GM21367 (cell line): Measurements from ENCODE around the gene RBM46.
"Not testable (repeated sequence)": the region's sequence is repeated elsewhere in the genome, so short reads cannot be mapped to it uniquely, and the experiment has no call there.

ENCODE experiments used
- ATAC-seq: cut with Tn5 transposase; IDR thresholded peaks from one replicate; pipeline ENCODE4 v1.9.1; 2021; ENCODE audit not compliant: unreplicated experiment

Gene RBM46

DNA sequence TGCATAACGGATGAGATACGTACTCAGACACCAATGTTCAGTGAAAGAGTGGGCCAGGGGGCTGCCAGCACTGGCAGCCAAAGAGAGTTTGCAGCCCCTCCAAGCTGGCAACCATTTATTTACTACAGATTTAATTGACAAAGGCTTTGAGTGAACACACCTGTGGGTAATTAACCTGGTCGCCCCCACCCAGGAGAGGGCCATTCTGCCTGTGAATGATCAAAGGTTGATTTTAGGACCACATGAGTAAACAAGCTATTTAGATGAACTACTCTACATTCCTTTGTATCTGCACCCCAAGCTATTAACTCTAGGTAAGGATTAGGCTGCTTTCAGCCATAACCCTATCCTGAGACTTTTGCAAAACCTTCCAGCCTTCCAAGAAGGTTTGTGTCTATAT is 55.0 kb downstream of the RBM46 start:
- ATAC-seq: no peak

DNA sequence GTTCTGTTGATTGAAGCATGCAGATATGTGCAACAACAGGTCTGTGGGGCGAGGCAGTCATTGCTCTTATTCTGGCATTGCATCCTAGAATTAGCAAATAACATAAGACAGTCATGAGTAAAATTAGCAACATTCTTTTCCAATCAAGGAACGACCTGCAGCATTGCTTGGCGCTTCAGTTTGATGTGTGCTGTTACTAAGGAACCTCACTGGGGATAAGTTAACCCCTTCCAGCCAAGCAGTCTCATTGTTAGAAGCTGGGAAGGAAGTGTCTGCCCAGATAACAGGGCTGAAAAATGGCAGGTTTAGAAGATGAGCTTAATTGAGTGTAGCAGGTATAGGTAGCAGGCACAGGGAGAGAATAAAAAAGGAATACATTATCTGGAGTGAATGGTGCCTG is 55.4 kb downstream of the RBM46 start:
- ATAC-seq: no peak

DNA sequence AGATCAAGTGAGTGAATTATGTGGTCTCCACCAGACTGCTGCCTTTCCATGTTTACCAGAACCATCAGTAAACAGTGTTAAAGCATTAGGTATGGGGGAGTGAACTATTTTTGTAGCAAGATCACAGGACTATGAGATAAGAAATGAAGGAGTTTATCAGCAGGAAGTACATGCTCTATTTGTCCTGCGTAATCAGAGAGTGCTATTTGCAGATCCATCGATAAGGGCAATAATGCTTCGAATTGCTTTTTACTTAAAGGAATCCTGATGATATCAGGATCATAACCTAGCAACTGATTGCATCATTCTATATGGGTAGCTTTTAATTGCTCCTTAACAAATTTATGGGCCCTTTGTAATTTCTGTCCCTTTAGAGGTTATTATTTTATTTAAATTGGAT is 57.1 kb downstream of the RBM46 start:
- ATAC-seq: no peak

GRCh38 chr4:154838694-154839093 is 57.6 kb downstream of the RBM46 start:
- ATAC-seq: no peak

DNA sequence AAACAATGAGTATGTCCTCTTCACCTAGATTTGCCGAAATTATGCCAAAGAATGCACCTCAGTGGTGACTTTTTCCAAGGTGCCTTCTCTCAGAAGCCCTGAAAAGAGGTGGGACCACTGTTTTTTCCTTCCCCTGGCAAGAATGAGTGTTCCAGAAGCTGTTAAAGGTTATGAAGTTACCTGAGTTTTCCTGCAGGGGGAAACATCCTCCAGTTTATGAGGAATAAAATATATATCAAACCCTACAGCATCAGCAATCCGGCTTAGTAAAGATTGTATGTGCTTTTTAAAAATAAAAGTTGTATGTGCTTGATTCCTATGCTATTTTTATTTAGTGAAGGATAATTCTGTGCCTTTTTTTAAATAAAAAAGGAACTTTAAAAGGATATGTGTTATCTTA is 73.3 kb downstream of the RBM46 start:
- no peak for ATAC-seq

DNA sequence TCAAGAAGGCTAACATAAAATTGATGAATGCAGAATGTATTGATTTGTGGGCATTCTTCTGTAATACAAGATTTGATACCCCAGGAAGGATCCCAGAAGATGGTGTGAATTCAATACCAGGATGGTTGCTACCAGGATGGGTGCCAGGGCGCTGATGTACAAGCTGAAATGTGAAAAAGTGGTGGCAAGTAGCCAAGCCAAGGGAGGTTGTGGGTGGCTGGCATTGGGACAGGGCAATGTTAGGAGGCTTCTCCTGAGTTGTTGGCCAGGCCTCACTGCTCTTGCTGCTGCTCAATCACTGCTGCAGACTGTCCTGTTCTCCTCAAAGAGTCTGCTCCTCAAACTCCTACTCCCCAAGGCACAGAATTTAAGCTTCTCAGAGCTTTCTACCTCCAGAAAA is 77.1 kb downstream of the RBM46 start:
- no peak for ATAC-seq

DNA sequence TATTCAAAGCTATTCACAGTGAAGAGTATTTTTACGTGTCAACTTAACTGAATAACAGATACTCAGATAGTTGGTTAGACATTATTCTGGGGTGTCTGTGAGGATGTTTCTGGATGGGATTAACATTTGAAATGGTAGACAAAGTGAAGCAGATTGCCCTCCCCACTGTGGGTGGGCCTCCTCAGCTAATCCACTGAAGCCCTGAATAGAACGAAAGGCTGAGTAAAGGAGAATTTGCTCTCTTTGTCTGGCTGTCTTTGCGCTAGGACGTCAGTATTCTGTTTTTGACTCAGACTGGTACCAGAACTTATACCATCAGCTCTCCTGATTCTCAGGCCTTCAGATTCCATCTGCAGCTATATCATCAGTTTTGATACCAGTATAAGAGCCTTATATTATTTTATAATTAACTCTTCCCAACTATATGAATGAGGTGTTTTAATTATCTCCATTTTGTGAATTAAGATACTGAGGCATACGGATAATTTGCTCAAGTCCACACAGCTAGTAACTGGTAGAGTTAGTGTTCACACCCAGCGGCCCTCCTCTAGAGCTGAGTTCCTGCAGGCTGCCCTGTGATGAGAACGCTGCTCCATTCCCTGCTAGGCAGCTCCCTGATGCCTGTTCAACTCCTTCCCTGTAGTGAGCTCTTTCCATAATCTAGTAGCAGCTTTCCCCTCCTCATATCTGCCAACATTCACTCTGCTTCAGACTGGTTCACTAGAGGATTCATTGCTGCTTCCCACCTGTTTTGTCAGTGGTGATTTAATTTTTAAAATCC is 87.5 kb downstream of the RBM46 start:
- ATAC-seq: no peak

GRCh38 chr4:154869301-154869700 is 88.2 kb downstream of the RBM46 start:
- ATAC-seq: no peak

DNA sequence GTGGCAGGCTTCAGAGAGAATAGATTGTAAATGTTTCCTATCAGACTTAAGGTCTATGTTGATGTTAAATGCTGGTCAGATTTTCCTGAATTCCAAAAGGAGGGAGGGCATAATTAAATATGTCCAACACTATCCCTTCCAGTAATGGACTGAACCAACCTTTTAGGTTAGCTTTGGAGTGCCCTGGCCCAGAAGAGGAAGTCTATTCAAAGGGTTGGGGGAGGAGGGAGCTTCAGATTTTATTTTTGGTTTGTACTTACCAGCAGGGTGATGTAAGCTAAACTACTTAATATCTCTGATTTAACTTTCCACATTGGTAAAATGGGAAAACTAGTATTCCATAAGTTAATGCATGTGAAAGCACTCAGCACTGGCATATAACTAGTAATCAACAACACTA is 91.1 kb downstream of the RBM46 start:
- ATAC-seq: no peak

DNA sequence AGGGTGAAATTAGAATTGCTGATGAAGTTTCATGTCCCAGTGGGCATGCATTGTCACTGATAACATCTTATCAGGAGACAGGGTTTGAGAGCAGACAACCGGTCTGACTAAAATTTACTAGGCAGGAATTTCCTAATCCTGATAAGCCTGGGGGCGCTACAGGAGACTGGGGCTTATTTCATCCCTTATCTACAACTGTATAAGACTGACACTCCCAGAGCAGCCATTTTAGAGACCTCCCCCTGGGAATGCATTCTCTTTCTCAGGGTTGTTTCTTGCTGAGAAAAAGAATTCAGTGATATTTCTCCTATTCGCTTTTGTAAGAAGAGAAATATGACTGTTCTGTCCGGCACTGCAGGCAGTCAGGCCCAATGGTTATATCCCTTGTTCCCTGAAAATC is 93.0 kb downstream of the RBM46 start:
- ATAC-seq: not testable (repeated sequence)

GRCh38 chr4:154877110-154877760 is 96.2 kb downstream of the RBM46 start:
- no peak for ATAC-seq
